A549 treated with AZD9567 at 1 μM for 4 hours (cell line): ENCODE data around the gene DUX4. TPM values are rescaled to one million over a fixed set of nuclear protein-coding genes. Genes with fewer than 3 reads are reported as not detected.

Experiments used
- total RNA-seq: library from RNA; stranded (reverse); fragments of 200-300 nt; extraction: Qiagen RNA extraction; gene quantifications from 5 replicates; pipeline ENCODE4 v1.2.3, GENCODE V29; 2022; ENCODE audit not compliant: insufficient read depth

The DUX4 gene
- not detected in 5 replicates for total RNA-seq

GRCh38 chr4:190173428-190173827, at the start of gene DUX4:
DUX4 (plus strand) TSS chr4:190173774; CDS start chr4:190173774, 0 bp downstream.

Other genes with a start within 250 kb of the DUX4 start
- 36.1 to 39.9 TPM (median 38.3 TPM) in 5 replicates for gene FRG1, start 232.9 kb upstream of the DUX4 start, total RNA-seq
- gene FRG2, start 146.5 kb upstream of the DUX4 start, total RNA-seq: 0.15 TPM in 1 of 5 replicates, not detected in the others
- not detected in 5 replicates for gene DBET, start 109.3 kb upstream of the DUX4 start, total RNA-seq